ENCODE results near the gene NDUFB11.

GRCh38 chrX:47176101-47176740 lies 31.7 kb upstream of the NDUFB11 start:
- TF ChIP-seq FOXJ3 (CRISPR knock-in tag; IDR thresholded peaks at IDR 0.05; ENCODE audit: borderline replicate concordance) (no peak), CTCF (IDR thresholded peaks at IDR 0.05) (no peak), NFE2L1 (CRISPR knock-in tag; IDR thresholded peaks at IDR 0.05) (no peak), ZNF232 (CRISPR knock-in tag; IDR thresholded peaks at IDR 0.05) (no peak)
